ENCODE measurements around the gene ANGPTL7. TPM values are rescaled to one million over a fixed set of nuclear protein-coding genes. Genes with fewer than 3 reads are reported as not detected.
A peak's percentile ranks its signal among the peaks of the same experiment; 100 is the strongest.

The ANGPTL7 gene
- total and polyA plus RNA-seq, 2 donors (not counting 1 experiment from before 2014, with no cell fraction given) = 0.34 to 1.5 TPM

DNA sequence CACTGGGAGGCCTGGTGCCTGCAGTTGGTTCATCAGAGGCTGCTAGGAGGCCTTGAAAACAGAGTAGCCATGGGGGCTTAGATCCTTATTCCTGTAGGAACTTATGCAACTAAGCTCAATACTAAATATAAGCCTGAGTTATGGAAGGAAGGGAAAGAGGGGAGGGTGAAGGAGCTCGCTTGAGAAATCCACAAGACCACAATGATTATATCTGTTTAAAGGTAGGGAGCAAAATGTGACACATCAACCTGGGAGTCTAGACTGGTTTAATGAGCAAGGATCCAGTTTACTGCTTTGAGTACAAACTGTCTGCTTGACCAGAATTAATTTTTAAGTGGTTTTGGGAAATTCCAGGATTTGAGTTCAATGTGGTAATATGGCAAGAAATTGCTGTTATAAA is 20.4 kb upstream of the ANGPTL7 start:
- Histone ChIP-seq H3K9me3 (ENCODE audit: control insufficient read depth, insufficient read depth, low read depth, low read length) (no peaks in the 10 kb centered on the region), H3K4me3 (replicated peaks in 1 of 4; ENCODE audit: control extremely low read depth in 1 of 4, insufficient read depth in 1 of 4, low read depth in 3 of 4, low read length in 4 of 4) (no peak overlapping the region), H2AFZ (ENCODE audit: low read length) (no peak overlapping the region), H3K36me3 (ENCODE audit: control insufficient read depth, insufficient read depth, low read length) (no peaks in the 10 kb centered on the region), H3K4me1 (ENCODE audit: control insufficient read depth, extremely low read depth, insufficient read depth, low read length) (no peaks in the 10 kb centered on the region), H3K79me2 (ENCODE audit: control insufficient read depth, insufficient read depth, low read length) (no peaks in the 10 kb centered on the region), H3K9ac (ENCODE audit: insufficient read depth, low read length) (no peak overlapping the region), H3K4me2 (ENCODE audit: extremely low read depth, insufficient read depth, low read length) (no peak overlapping the region), H4K20me1 (ENCODE audit: control insufficient read depth, extremely low read depth, insufficient read depth, low read length) (no peaks in the 10 kb centered on the region), H3K27ac (ENCODE audit: insufficient read depth, low read length) (no peak overlapping the region), H3K27me3 (ENCODE audit: control insufficient read depth, insufficient read depth, low read length) (no peaks in the 10 kb centered on the region)
- TF ChIP-seq EZH2 (IDR thresholded peaks at IDR 0.05; ENCODE audit: low read length, missing control alignments) = no peak
- TF ChIP-seq CTCF (conservative IDR thresholded peaks at IDR 0.05 in 1 of 2, IDR thresholded peaks at IDR 0.05 in 1 of 2; ENCODE audit: low read depth in 1 of 2, low read length in 2 of 2) = no peak
- DNase-seq (ENCODE audit: low read depth in 2 of 2) = peak in 1 of 2 donors; percentile 41

GRCh38 chr1:11169202-11169601 is 20.0 kb upstream of the ANGPTL7 start:
- Histone ChIP-seq H3K4me1 (ENCODE audit: control insufficient read depth, extremely low read depth, insufficient read depth, low read length) (no peaks in the 10 kb centered on the region), H3K9ac (ENCODE audit: insufficient read depth, low read length) (no peak overlapping the region), H3K27me3 (ENCODE audit: control insufficient read depth, insufficient read depth, low read length) (no peaks in the 10 kb centered on the region), H3K4me2 (ENCODE audit: extremely low read depth, insufficient read depth, low read length) (no peak overlapping the region), H3K36me3 (ENCODE audit: control insufficient read depth, insufficient read depth, low read length) (no peaks in the 10 kb centered on the region), H3K27ac (ENCODE audit: insufficient read depth, low read length) (no peak overlapping the region), H3K4me3 (replicated peaks in 1 of 4; ENCODE audit: control extremely low read depth in 1 of 4, insufficient read depth in 1 of 4, low read depth in 3 of 4, low read length in 4 of 4) (no peak overlapping the region), H4K20me1 (ENCODE audit: control insufficient read depth, extremely low read depth, insufficient read depth, low read length) (no peaks in the 10 kb centered on the region), H2AFZ (ENCODE audit: low read length) (no peak overlapping the region), H3K79me2 (ENCODE audit: control insufficient read depth, insufficient read depth, low read length) (no peaks in the 10 kb centered on the region), H3K9me3 (ENCODE audit: control insufficient read depth, insufficient read depth, low read depth, low read length) (no peaks in the 10 kb centered on the region)
- no peak for DNase-seq (ENCODE audit: low read depth in 2 of 2)
- no peak for TF ChIP-seq EZH2 (IDR thresholded peaks at IDR 0.05; ENCODE audit: low read length, missing control alignments)
- TF ChIP-seq CTCF (conservative IDR thresholded peaks at IDR 0.05 in 1 of 2, IDR thresholded peaks at IDR 0.05 in 1 of 2; ENCODE audit: low read depth in 1 of 2, low read length in 2 of 2) = no peak

GRCh38 chr1:11170102-11170501 is 19.1 kb upstream of the ANGPTL7 start:
- no peak for TF ChIP-seq CTCF (conservative IDR thresholded peaks at IDR 0.05 in 1 of 2, IDR thresholded peaks at IDR 0.05 in 1 of 2; ENCODE audit: low read depth in 1 of 2, low read length in 2 of 2)
- no peak for TF ChIP-seq EZH2 (IDR thresholded peaks at IDR 0.05; ENCODE audit: low read length, missing control alignments)
- DNase-seq (ENCODE audit: low read depth in 2 of 2) = no peak

More at GRCh38 chr1:11170102-11170501, 19.1 kb upstream of the ANGPTL7 start:
- H3K27ac ChIP-seq (ENCODE audit: insufficient read depth, low read length) = no peak overlapping the region
- H3K4me1 ChIP-seq (ENCODE audit: control insufficient read depth, extremely low read depth, insufficient read depth, low read length) = no peaks in the 10 kb centered on the region
- H3K36me3 ChIP-seq (ENCODE audit: control insufficient read depth, insufficient read depth, low read length) = no peaks in the 10 kb centered on the region
- H4K20me1 ChIP-seq (ENCODE audit: control insufficient read depth, extremely low read depth, insufficient read depth, low read length) = no peaks in the 10 kb centered on the region
- H3K4me3 ChIP-seq (replicated peaks in 1 of 4; ENCODE audit: control extremely low read depth in 1 of 4, insufficient read depth in 1 of 4, low read depth in 3 of 4, low read length in 4 of 4) = no peak overlapping the region
- H3K9me3 ChIP-seq (ENCODE audit: control insufficient read depth, insufficient read depth, low read depth, low read length) = no peaks in the 10 kb centered on the region
- H3K27me3 ChIP-seq (ENCODE audit: control insufficient read depth, insufficient read depth, low read length) = no peaks in the 10 kb centered on the region
- H3K9ac ChIP-seq (ENCODE audit: insufficient read depth, low read length) = no peak overlapping the region
- no peaks in the 10 kb centered on the region for H3K79me2 ChIP-seq (ENCODE audit: control insufficient read depth, insufficient read depth, low read length)
- H3K4me2 ChIP-seq (ENCODE audit: extremely low read depth, insufficient read depth, low read length) = no peak overlapping the region
- no peak overlapping the region for H2AFZ ChIP-seq (ENCODE audit: low read length)

Data from fibroblast of lung (primary cell).